CD4-positive, CD25-positive, alpha-beta regulatory T cell (primary cell): ENCODE measurements around the gene EVL. TPM values are rescaled to one million over a fixed set of nuclear protein-coding genes. Genes with fewer than 3 reads are reported as not detected.

Experiments used
- ATAC-seq, 2 donors: fragments of 150-1000 bp; cut with Tn5 transposase; one replicate each; pipeline ENCODE4 v1.10.0; 2021; ENCODE audit warnings: low read depth in 2 of 2, moderate number of reproducible peaks in 2 of 2, moderate library complexity in 1 of 2
- DNase-seq, 3 donors: peaks; one replicate each; pipeline versions ENCODE4 v3.0.0 to v3.0.0-alpha.2; 2012 to 2022; ENCODE audit warnings: mixed read lengths in 1 of 3
- H3K27ac ChIP-seq: one replicate; pipeline ENCODE4 v1.7.0; 2013; ENCODE audit warnings: mild to moderate bottlenecking, low read length; ENCODE audit not compliant: insufficient read depth, poor library complexity, severe bottlenecking
- H3K27me3 ChIP-seq: one replicate; pipeline ENCODE4 v1.7.0; 2013; ENCODE audit warnings: low read length; ENCODE audit not compliant: control insufficient read depth, insufficient read depth
- H3K36me3 ChIP-seq: one replicate; pipeline ENCODE4 v1.7.0; 2013; ENCODE audit warnings: mild to moderate bottlenecking, low read length, moderate library complexity; ENCODE audit not compliant: control insufficient read depth, insufficient read depth
- H3K4me1 ChIP-seq: 2 replicates; pipeline ENCODE4 v1.7.0; 2013; ENCODE audit warnings: mild to moderate bottlenecking, low read length; ENCODE audit not compliant: insufficient read depth, control insufficient read depth, poor library complexity, severe bottlenecking
- H3K4me3 ChIP-seq: one replicate; pipeline ENCODE4 v1.7.0; 2013; ENCODE audit warnings: low read depth, mild to moderate bottlenecking, low read length, moderate library complexity
- H3K9me3 ChIP-seq, 2 experiments: 1 replicate in 1 of 2; 2 replicates in 1 of 2; pipeline ENCODE4 v1.7.0; 2013; ENCODE audit warnings: low read length in 2 of 2, mild to moderate bottlenecking in 1 of 2, moderate library complexity in 1 of 2; ENCODE audit not compliant: control insufficient read depth in 2 of 2
- H3K27ac Mint-ChIP-seq, 3 donors: one replicate each; pipeline ENCODE4 v1.8.0; 2020 to 2022; ENCODE audit warnings: mild to moderate bottlenecking in 3 of 3, mixed read lengths in 3 of 3, moderate library complexity in 2 of 3
- H3K27me3 Mint-ChIP-seq: one replicate; pipeline ENCODE4 v1.8.0; 2022; ENCODE audit warnings: mild to moderate bottlenecking, mixed read lengths
- H3K36me3 Mint-ChIP-seq: one replicate; pipeline ENCODE4 v1.8.0; 2020; ENCODE audit warnings: mixed read lengths
- H3K4me1 Mint-ChIP-seq, 4 donors: one replicate each; pipeline ENCODE4 v1.8.0; 2020 to 2022; ENCODE audit warnings: mixed read lengths in 4 of 4, mild to moderate bottlenecking in 1 of 4
- H3K4me3 Mint-ChIP-seq, 4 donors: one replicate each; pipeline ENCODE4 v1.8.0; 2020 to 2022; ENCODE audit warnings: mild to moderate bottlenecking in 4 of 4, mixed read lengths in 4 of 4, moderate library complexity in 3 of 4
- H3K9me3 Mint-ChIP-seq, 7 donors: one replicate each; pipeline ENCODE4 v1.8.0; 2020 to 2022; ENCODE audit warnings: mixed read lengths in 7 of 7, mild to moderate bottlenecking in 3 of 7, moderate library complexity in 2 of 7
- polyA plus RNA-seq, 4 donors: library from polyadenylated mRNA; unstranded; fragments of 300-500 nt; fragmentation: Illumina TruSeq; gene quantifications; one replicate each; pipeline ENCODE4 v1.2.3, GENCODE V29; 2021
- total RNA-seq: library from RNA; stranded (reverse); gene quantifications from one replicate; pipeline ENCODE4 v1.2.3, GENCODE V29; 2022

EVL gene
- total and polyA plus RNA-seq, 5 donors from 2014 or later: 118 to 1,219 (median 140) TPM

DNA sequence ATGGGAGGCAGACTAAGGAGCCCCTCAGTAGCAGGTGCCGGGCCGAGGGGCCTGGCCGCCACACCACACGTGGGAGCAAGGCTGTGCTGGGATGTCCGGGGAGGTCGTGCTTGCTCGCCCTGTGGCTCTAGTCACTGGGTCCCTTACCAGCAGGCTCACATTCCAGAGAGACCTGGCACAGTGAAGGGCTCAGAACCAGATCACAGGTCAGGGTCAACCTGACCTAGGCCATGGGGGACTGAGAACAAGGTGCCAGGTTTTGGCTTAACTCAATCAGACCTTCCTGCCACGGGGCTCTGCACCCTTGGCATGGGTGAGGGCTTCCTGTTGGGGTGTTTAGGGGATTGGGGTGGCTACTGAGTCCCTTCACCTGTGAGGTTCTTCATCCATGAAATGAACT, 72.0 kb downstream of the EVL start:
- H3K27ac ChIP-seq: no peak overlapping the region
- no peak overlapping the region for H3K27ac Mint-ChIP-seq

DNA sequence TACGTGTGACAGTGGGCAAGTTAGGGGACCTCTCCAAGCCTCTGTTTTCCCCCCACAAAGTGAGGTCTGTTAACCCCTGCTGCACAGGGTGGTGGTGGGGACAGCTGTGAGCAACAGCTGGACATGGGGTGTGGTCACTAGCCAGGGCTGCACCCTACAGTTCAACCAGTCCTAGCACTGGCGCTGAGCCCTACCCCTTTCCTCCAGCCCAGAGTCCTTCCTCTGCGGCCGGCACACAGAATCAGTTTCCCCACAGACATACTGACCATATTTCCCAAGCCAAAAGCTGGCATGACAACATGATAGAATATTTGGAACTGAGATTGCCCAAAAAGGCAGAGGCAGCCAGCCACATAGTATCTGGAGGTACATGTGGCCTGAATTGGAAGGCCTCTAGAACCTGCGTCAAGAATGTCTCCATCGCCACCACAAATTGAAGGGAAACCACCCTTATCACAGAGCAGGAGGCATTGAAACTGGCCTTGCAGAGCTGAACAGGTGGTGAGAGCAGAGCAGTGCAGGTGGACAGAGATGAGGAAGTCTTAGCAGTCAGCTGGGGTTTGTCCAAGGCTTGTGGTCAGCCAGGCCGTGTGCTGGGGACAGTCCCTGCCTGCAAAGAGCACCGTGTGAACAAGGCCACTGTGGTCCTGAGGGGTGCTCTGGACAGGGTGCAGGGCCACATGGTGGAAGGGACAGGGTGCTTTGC, 73.0 kb downstream of the EVL start:
- H3K27ac Mint-ChIP-seq: peak overlapping the region in 1 of 3 donors; percentile 75
- peaks cover 0 to 8% (median 3%) of the 10 kb centered on the region in 4 donors for H3K4me1 Mint-ChIP-seq
- Histone ChIP-seq H3K4me3 (no peak overlapping the region), H3K27me3 (no peaks in the 10 kb centered on the region), H3K27ac (peak overlapping the region; percentile 23), H3K4me1 (no peaks in the 10 kb centered on the region), H3K9me3 (no peaks in the 10 kb centered on the region), H3K36me3 (peaks cover 97% of the 10 kb centered on the region)
- DNase-seq (no peak), ATAC-seq (no peak)
- H3K27me3 Mint-ChIP-seq: no peaks in the 10 kb centered on the region
- H3K4me3 Mint-ChIP-seq: peak overlapping the region in 1 of 4 donors; percentile 21
- H3K36me3 Mint-ChIP-seq: peaks cover 38% of the 10 kb centered on the region
- no peaks in the 10 kb centered on the region for H3K9me3 Mint-ChIP-seq

More for the DNA sequence above, 72.0 kb downstream of the EVL start:
- Histone ChIP-seq H3K9me3 (no peaks in the 10 kb centered on the region), H3K4me3 (no peak overlapping the region), H3K36me3 (peaks cover 99% of the 10 kb centered on the region), H3K4me1 (no peaks in the 10 kb centered on the region), H3K27me3 (no peaks in the 10 kb centered on the region)
- Mint-ChIP-seq H3K4me1 (peaks cover 0 to 8% (median 3%) of the 10 kb centered on the region in 4 donors), H3K4me3 (no peak overlapping the region), H3K36me3 (peaks cover 41% of the 10 kb centered on the region), H3K27me3 (no peaks in the 10 kb centered on the region), H3K9me3 (no peaks in the 10 kb centered on the region)
- ATAC-seq (no peak), DNase-seq (no peak)

DNA sequence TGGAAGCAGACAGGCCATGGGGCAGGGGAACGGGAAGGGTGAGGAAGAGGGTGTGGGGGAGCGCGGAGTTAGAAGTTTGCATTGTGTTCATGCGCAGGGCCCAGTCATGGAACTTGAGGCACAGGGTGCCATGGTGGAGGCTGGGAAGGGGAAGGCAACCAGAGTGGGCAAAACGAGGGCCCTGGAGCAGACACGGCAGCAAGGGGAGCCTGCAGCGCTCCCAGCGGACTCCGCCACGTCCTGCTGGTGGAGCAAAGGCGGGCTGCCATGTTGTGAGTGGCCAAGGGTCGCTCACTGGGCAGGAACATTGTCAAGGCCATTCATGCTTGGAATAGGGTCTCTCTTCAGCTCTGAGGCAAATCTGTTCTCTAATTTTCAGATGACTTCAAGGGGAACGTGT, 73.7 kb downstream of the EVL start:
- no peaks in the 10 kb centered on the region for H3K27me3 ChIP-seq
- no peak overlapping the region for H3K27ac ChIP-seq
- H3K4me3 ChIP-seq: no peak overlapping the region
- Mint-ChIP-seq H3K36me3 (peaks cover 32% of the 10 kb centered on the region), H3K9me3 (no peaks in the 10 kb centered on the region), H3K4me1 (peaks cover 0 to 8% (median 4%) of the 10 kb centered on the region in 4 donors), H3K27me3 (no peaks in the 10 kb centered on the region), H3K27ac (peak overlapping the region in 1 of 3 donors; percentile 75), H3K4me3 (peak overlapping the region in 1 of 4 donors; percentile 61)
- no peaks in the 10 kb centered on the region for H3K9me3 ChIP-seq
- no peak for DNase-seq
- ATAC-seq: no peak
- H3K4me1 ChIP-seq: no peaks in the 10 kb centered on the region
- peaks cover 98% of the 10 kb centered on the region for H3K36me3 ChIP-seq

DNA sequence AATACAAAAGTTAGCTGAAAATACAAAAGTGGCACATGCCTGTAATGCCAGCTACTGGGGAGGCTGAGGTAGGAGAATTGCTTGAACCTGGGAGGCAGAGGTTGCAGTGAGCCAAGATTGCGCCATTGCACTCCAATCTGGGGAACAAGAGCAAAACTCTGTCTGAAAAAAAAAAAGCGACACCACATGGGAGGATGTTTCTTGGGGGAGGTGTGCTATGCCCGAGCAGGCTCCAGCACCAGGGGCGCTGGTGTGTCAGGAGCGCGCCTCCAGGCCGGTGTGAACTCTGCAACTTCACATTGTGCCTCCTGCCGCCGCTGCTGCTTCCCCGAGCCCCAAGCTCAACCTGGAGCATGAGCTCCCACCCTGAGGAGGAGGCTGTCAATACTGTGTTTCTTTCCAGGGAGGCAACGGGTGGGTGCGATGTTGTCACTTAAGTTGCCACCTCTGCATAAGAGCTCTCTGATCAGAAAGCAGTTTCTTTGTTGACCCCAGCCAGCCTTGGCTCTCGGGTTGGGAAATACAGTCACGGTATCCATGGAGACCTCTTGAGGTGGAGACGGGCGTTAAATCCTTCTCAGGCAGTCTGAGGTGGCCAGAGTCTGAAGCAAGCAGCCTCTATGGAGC, 75.3 kb downstream of the EVL start:
- no peaks in the 10 kb centered on the region for H3K27me3 Mint-ChIP-seq
- peaks cover 26% of the 10 kb centered on the region for H3K36me3 Mint-ChIP-seq
- peaks cover 0 to 12% (median 5%) of the 10 kb centered on the region in 4 donors for H3K4me1 Mint-ChIP-seq
- no peaks in the 10 kb centered on the region for H3K27me3 ChIP-seq
- ATAC-seq (no peak), DNase-seq (no peak)
- H3K36me3 ChIP-seq: peaks cover 84% of the 10 kb centered on the region
- no peaks in the 10 kb centered on the region for H3K4me1 ChIP-seq
- H3K27ac Mint-ChIP-seq: peak overlapping the region in 1 of 3 donors; percentile 75
- H3K27ac ChIP-seq: no peak overlapping the region
- no peaks in the 10 kb centered on the region for H3K9me3 ChIP-seq
- H3K9me3 Mint-ChIP-seq: no peaks in the 10 kb centered on the region
- no peak overlapping the region for H3K4me3 ChIP-seq
- no peak overlapping the region for H3K4me3 Mint-ChIP-seq

DNA sequence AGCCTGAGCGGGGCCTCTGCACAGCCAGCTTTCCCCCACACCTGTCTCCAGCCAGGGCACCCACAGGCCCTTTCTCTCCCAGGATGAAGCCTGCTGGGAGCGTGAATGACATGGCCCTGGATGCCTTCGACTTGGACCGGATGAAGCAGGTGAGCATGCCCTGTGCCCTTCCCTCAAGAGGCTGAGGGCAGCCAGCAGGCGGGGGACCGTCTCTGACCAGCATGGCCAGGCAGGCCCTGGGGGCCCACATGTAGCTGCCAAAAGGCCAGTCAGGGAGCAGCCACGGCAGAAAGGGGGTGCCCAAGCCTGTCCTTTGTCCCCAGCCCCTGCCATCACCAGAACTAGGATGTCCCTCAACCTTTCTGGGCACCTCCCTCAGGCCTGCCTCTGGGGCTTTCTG, 75.9 kb downstream of the EVL start:
- Histone ChIP-seq H3K27me3 (no peaks in the 10 kb centered on the region), H3K27ac (no peak overlapping the region), H3K4me1 (no peaks in the 10 kb centered on the region), H3K4me3 (no peak overlapping the region), H3K9me3 (no peaks in the 10 kb centered on the region), H3K36me3 (peaks cover 79% of the 10 kb centered on the region)
- DNase-seq (no peak), ATAC-seq (no peak)
- Mint-ChIP-seq H3K4me3 (no peak overlapping the region), H3K27ac (peak overlapping the region in 1 of 3 donors; percentile 48), H3K4me1 (peaks cover 0 to 12% (median 6%) of the 10 kb centered on the region in 4 donors), H3K9me3 (no peaks in the 10 kb centered on the region), H3K36me3 (peaks cover 26% of the 10 kb centered on the region), H3K27me3 (no peaks in the 10 kb centered on the region)

DNA sequence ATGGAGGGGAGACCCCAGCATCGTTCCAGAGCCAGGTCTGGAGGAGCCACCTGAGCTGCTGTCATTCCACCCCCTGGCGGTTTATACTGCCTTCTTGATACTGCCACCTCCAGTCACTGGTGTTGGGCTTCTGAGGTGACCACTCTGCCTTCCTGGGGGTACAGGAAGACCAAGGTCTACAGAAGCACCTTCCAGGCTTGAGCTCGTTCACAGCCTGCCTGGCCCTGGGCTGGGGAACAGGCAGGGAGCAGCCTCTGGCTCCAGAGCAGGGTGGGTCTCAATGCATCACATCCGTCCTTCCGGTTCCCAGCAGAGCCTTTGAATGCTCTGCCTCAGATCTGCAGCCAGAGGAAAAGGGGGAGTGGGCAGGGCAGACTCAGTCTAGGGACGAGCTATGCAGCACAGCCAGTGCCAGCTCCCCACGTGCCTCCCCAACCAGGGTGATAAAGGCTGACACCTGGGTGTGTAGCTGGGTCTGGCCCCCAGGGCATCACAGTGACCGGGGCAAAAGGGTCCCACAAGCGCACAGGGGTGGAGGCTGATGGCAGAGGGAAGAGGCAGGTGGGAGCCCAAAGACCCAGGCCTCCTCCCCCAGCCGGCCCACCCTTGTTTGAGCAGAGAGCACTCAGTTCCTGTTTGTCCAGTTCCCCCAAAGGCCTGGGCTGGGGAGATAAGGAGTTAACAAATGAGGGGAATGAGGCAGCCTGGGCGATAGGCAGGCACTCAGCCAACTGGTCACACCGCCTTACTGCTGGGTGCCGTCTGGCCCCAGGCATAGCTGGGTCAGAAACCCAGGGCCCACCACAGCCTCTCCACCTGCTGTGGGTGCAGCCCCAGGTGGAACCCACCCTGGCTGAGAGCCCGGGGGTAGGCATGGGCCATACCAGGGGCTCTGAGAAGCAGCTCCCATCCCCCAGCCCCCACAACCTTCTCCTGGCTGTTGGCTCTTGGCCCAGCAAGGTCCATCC, 77.1 kb downstream of the EVL start:
- Histone ChIP-seq H3K4me3 (no peak overlapping the region), H3K27ac (no peak overlapping the region), H3K36me3 (peaks cover 66% of the 10 kb centered on the region), H3K4me1 (peaks cover 12% of the 10 kb centered on the region), H3K27me3 (no peaks in the 10 kb centered on the region), H3K9me3 (no peaks in the 10 kb centered on the region)
- Mint-ChIP-seq H3K4me1 (peaks cover 0 to 18% (median 7%) of the 10 kb centered on the region in 4 donors), H3K9me3 (peaks cover 0 to 1% (median 0%) of the 10 kb centered on the region in 7 donors), H3K27me3 (no peaks in the 10 kb centered on the region), H3K27ac (peak overlapping the region in 1 of 3 donors; percentile 77), H3K36me3 (peaks cover 20% of the 10 kb centered on the region), H3K4me3 (no peak overlapping the region)
- DNase-seq: no peak
- no peak for ATAC-seq

DNA sequence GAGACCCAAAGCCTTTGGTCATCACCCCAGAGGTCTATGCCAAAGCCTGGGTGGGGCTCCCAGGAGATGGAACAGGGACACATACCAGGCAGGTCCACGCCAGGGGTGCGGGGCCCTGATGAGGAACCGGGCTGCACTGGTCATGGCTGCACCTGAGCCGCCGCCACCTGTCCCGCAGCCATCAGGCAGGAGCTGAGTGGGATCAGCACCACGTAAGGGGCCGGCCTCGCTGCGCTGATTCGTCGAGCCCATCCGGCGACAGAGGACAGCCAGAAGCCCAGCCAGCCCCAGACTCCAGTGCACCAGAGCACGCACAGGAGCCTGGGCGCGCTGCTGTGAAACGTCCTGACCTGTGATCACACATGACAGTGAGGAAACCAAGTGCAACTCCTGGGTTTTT, 78.3 kb downstream of the EVL start:
- Mint-ChIP-seq H3K4me3 (no peak overlapping the region), H3K27ac (peak overlapping the region in 1 of 3 donors; percentile 14), H3K9me3 (peaks cover 0 to 1% (median 0%) of the 10 kb centered on the region in 7 donors), H3K4me1 (peaks cover 0 to 28% (median 10%) of the 10 kb centered on the region in 4 donors), H3K27me3 (no peaks in the 10 kb centered on the region), H3K36me3 (peaks cover 15% of the 10 kb centered on the region)
- Histone ChIP-seq H3K4me3 (no peak overlapping the region), H3K27me3 (no peaks in the 10 kb centered on the region), H3K4me1 (peaks cover 13% of the 10 kb centered on the region), H3K27ac (no peak overlapping the region), H3K9me3 (no peaks in the 10 kb centered on the region), H3K36me3 (peaks cover 54% of the 10 kb centered on the region)
- no peak for ATAC-seq
- DNase-seq: no peak
